GM12872 (cell line): ENCODE data around the gene ZNF799.
A peak's percentile ranks its signal among the peaks of the same experiment; 100 is the strongest.

ENCODE experiments used
- TF ChIP-seq, protein P1 (sequence below): IDR thresholded peaks from 3 replicates; pipeline ENCODE4 v1.5.1; 2011; ENCODE audit warnings: low read depth, mild to moderate bottlenecking, low read length, moderate library complexity; ENCODE audit not compliant: insufficient read depth

ZNF799 gene

GRCh38 chr19:12350185-12350889 lies 50.7 kb downstream of the ZNF799 start:
- TF ChIP-seq, protein P1, sequence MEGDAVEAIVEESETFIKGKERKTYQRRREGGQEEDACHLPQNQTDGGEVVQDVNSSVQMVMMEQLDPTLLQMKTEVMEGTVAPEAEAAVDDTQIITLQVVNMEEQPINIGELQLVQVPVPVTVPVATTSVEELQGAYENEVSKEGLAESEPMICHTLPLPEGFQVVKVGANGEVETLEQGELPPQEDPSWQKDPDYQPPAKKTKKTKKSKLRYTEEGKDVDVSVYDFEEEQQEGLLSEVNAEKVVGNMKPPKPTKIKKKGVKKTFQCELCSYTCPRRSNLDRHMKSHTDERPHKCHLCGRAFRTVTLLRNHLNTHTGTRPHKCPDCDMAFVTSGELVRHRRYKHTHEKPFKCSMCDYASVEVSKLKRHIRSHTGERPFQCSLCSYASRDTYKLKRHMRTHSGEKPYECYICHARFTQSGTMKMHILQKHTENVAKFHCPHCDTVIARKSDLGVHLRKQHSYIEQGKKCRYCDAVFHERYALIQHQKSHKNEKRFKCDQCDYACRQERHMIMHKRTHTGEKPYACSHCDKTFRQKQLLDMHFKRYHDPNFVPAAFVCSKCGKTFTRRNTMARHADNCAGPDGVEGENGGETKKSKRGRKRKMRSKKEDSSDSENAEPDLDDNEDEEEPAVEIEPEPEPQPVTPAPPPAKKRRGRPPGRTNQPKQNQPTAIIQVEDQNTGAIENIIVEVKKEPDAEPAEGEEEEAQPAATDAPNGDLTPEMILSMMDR: no peak

DNA sequence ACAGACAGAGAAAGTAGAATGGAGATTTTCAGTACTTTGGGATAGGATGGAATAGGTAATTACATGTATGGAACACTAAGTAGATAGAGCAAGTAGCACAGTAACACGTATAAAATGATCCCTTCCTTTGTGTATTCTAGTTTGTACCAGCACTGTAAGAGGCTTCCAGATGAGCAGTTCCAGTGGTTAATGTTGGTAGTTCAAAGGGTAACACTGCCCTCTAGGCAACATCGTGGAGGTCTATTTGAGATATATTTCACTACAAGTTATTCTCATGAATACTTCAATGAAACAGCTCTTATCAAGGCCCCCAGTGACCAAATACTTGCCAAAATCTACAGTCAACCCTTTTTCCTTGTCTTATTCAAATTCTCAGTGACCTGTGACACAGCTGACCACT lies 54.2 kb downstream of the ZNF799 start:
- TF ChIP-seq, protein P1: 0 out of 3 replicates have a peak, but pooled peaks have one; percentile 14

DNA sequence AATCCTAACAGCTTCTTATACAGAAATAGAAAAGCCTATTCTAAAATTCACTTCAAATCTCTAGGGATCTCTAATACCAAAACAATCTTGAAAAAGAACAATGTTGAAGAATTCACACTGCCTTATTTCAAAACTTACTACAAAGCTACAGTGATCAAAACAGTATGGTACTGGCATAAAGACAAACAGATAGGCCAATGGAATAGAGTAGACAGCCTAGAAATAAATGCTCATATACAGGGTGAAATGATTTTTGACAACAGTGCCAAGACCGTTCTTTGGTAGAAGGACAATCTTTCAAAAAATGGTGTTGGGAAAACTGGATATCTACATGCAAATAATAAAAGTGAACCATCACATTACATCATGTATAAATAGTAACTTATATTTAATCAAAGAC lies 55.9 kb downstream of the ZNF799 start:
- TF ChIP-seq, protein P1: no peak
